ENCODE measurements around the gene AK3. TPM values are rescaled to one million over a fixed set of nuclear protein-coding genes. Genes with fewer than 3 reads are reported as not detected.

AK3 gene
- total and polyA plus RNA-seq, 10 of the 15 experiments (the other 5 are each of a cell fraction or from before 2014, with no cell fraction given) = 14.2 to 86.6 (median 43.9) TPM

GRCh38 chr9:4662108-4662988 lies 78.7 kb downstream of the AK3 start, which contains the start of gene PLPP6:
Gene PLPP6 (plus strand): TSS chr9:4662294. CDS start chr9:4662376, 82 bp downstream.
- no peaks in the 10 kb centered on the region; the same call in 1 of the 2 replicates for H4K20me1 ChIP-seq (ENCODE audit: control insufficient read depth, insufficient read depth)
- H3K4me1 ChIP-seq (ENCODE audit: control insufficient read depth, insufficient read depth, low read length) = peaks cover 21% of the 10 kb centered on the region
- peak; percentile 52 for DNase-seq (ENCODE audit: low read depth, low spot score)
- no TSS peak for BruUV-seq (replicated peaks)
- ChIA-PET CTCF (interaction anchor here (0.6 to 1.1 kb wide), 5 partner anchors 18 to 155 kb away, joined by 3 to 4 read pairs (median 3); no protein-coding TSS in a partner anchor), RAD21 (ENCODE audit: unreplicated experiment) (interaction anchor here (0.9 to 1.0 kb wide), 2 partner anchors 18 to 58 kb away, joined by 3 to 4 read pairs; no protein-coding TSS in a partner anchor), SMC1A (ENCODE audit: uncharacterized antibody, unreplicated experiment) (interaction anchor here (0.6 to 2.1 kb wide), 6 partner anchors 19 to 78 kb away, joined by 3 to 6 read pairs (median 4); partner anchors contain the start of gene AK3), POLR2A (interaction anchor here (1.0 to 1.6 kb wide), 2 partner anchors 10 to 19 kb away, joined by 4 read pairs; no protein-coding TSS in a partner anchor)
- H3K9ac ChIP-seq (ENCODE audit: control insufficient read depth, insufficient read depth, low read length) = peak within 1 kb of the TSS; percentile 73
- in situ Hi-C loops (cut with MboI) = no loop called here
- intact Hi-C loops (cut with micrococcal nuclease; ENCODE audit: unreplicated experiment) = loop anchor here (10.0 kb wide), 1 partner anchor 782 kb away; no protein-coding TSS in a partner anchor
- no peaks in the 10 kb centered on the region for H3K9me3 ChIP-seq (replicated peaks; ENCODE audit: control insufficient read depth, insufficient read depth, low read length)
- peak within 1 kb of the TSS; percentile 97 for H2AFZ ChIP-seq (ENCODE audit: control insufficient read depth, low read depth, low read length)
- peak; percentile 71 for FAIRE-seq
- H3K27ac ChIP-seq (ENCODE audit: control insufficient read depth, insufficient read depth) = peak within 1 kb of the TSS; percentile 68
- peak within 1 kb of the TSS; percentile 85 for H3K4me3 ChIP-seq
- no peaks in the 10 kb centered on the region for H3K36me3 ChIP-seq (ENCODE audit: control insufficient read depth in 2 of 2, insufficient read depth in 2 of 2, low read length in 1 of 2)
- H3K79me2 ChIP-seq (ENCODE audit: control insufficient read depth, insufficient read depth, low read length) = peaks cover 5% of the 10 kb centered on the region
- H3K4me2 ChIP-seq (ENCODE audit: control insufficient read depth, insufficient read depth) = peak within 1 kb of the TSS; percentile 100
- 7% methylated on average over 69 of the region's 70 CpGs for WGBS (ENCODE audit: insufficient coverage, insufficient replicate concordance, low lambda C conversion rate, missing lambda C conversion rate)
- H3K27me3 ChIP-seq (replicated peaks in 1 of 2; ENCODE audit: control insufficient read depth in 2 of 2, insufficient read depth in 2 of 2, low read length in 1 of 2) = no peaks in the 10 kb centered on the region
- peak; percentile 91 for ATAC-seq
- TF ChIP-seq RUNX3 (IDR thresholded peaks at IDR 0.05; ENCODE audit: low read length) (no peak), E2F8 (IDR thresholded peaks at IDR 0.05; ENCODE audit: low read depth, partially characterized antibody) (peak; percentile 53), CHD1 (IDR thresholded peaks at IDR 0.05; ENCODE audit: low read depth, low read length) (peak; percentile 62; the same call in 1 of the 2 replicates), TCF3 (IDR thresholded peaks at IDR 0.05; ENCODE audit: borderline replicate concordance, insufficient read depth, low read depth, low read length) (0 out of 2 replicates have a peak, but pooled peaks have one; percentile 21), SREBF1 (IDR thresholded peaks at IDR 0.05; ENCODE audit: low read length) (no peak), CTCF (IDR thresholded peaks at IDR 0.05 in 2 of 3, conservative IDR thresholded peaks at IDR 0.05 in 1 of 3; ENCODE audit: control insufficient read depth in 2 of 3, extremely low read depth in 1 of 3, insufficient read depth in 1 of 3, low read depth in 3 of 3, low read length in 3 of 3) (peak; percentile 52 to 85 (median 61)), BCLAF1 (IDR thresholded peaks at IDR 0.05) (no peak), PML (IDR thresholded peaks at IDR 0.05; ENCODE audit: low read length) (peak; percentile 36; the same call in 1 of the 2 replicates), CBFB (IDR thresholded peaks at IDR 0.05; ENCODE audit: low read depth) (peak; percentile 31; the same call in 1 of the 2 replicates), MTA2 (IDR thresholded peaks at IDR 0.05; ENCODE audit: low read depth) (peak; percentile 29; the same call in 1 of the 2 replicates)
